ENCODE results near the gene SPSB3.

Gene SPSB3

DNA sequence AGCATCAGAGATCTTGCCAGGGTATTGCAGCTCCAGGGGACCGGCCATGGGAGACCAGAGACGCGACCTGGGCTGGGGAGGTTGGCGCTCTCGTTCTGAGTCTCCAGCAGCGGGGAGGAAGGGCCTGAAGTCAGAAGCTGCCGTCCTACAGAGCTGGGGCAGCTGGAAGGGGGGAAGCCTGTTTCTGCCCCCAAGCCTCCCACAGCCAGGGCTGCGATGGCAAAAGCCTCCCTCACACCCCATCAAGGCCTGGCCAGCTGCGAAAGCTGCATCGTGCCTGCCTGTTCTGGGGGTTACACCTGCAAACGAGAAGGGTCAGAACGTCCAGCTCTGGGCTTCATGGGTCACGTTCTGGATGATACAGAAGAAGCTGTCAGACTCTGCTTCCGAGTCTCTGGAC is 50.3 kb downstream of the SPSB3 start:
- peaks cover 74% of the 10 kb centered on the region for H3K36me3 ChIP-seq (ENCODE audit: control insufficient read depth, low read length)

DNA sequence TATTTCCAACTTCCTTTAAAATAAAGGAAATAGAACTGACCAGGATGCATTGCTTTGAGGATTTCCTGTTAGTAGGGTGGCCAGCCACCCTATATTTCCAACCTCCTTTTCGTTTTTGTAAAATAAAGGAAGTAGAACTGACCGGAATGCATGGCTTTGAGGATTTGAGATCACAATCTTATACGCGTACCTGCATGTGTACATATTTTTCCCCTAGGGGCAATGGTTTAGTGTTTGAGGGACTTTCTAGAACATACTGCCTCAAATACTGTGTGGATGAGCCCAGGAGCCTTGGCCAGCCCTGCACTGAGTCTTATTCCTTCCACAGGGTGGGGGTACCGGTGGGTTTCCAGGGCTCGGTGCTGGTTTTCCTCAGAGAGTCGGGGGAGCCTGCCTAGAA is 50.8 kb downstream of the SPSB3 start:
- no peak overlapping the region for H3K4me2 ChIP-seq (ENCODE audit: low read length)
- H3K27ac ChIP-seq (ENCODE audit: low read depth, low read length) = no peak overlapping the region
- peaks cover 32% of the 10 kb centered on the region for H3K79me2 ChIP-seq (ENCODE audit: control insufficient read depth, low read length)
- no peak overlapping the region for H3K4me3 ChIP-seq (ENCODE audit: low read length)
- H3K27me3 ChIP-seq (ENCODE audit: control insufficient read depth, low read length) = no peaks in the 10 kb centered on the region
- no peaks in the 10 kb centered on the region for H3K9me2 ChIP-seq (replicated peaks; ENCODE audit: control insufficient read depth, low read length)
- H3F3A ChIP-seq (ENCODE audit: control insufficient read depth, insufficient read depth) = peaks cover 19% of the 10 kb centered on the region
- H4K20me1 ChIP-seq (ENCODE audit: control insufficient read depth, insufficient read depth, low read depth, low read length) = no peaks in the 10 kb centered on the region
- no peaks in the 10 kb centered on the region for H3K4me1 ChIP-seq (ENCODE audit: control insufficient read depth, low read length)
- peaks cover 35% of the 10 kb centered on the region for H3K9me3 ChIP-seq (ENCODE audit: control insufficient read depth, insufficient read depth, low read length)
- no peak for TF ChIP-seq EZH2phosphoT487 (IDR thresholded peaks at IDR 0.05; ENCODE audit: borderline replicate concordance, low read length)
- TF ChIP-seq, protein P1, sequence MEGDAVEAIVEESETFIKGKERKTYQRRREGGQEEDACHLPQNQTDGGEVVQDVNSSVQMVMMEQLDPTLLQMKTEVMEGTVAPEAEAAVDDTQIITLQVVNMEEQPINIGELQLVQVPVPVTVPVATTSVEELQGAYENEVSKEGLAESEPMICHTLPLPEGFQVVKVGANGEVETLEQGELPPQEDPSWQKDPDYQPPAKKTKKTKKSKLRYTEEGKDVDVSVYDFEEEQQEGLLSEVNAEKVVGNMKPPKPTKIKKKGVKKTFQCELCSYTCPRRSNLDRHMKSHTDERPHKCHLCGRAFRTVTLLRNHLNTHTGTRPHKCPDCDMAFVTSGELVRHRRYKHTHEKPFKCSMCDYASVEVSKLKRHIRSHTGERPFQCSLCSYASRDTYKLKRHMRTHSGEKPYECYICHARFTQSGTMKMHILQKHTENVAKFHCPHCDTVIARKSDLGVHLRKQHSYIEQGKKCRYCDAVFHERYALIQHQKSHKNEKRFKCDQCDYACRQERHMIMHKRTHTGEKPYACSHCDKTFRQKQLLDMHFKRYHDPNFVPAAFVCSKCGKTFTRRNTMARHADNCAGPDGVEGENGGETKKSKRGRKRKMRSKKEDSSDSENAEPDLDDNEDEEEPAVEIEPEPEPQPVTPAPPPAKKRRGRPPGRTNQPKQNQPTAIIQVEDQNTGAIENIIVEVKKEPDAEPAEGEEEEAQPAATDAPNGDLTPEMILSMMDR (IDR thresholded peaks at IDR 0.05; ENCODE audit: low read depth, low read length, poor library complexity, severe bottlenecking) = no peak
- H3K36me3 ChIP-seq (ENCODE audit: control insufficient read depth, low read length) = peaks cover 79% of the 10 kb centered on the region

More for the DNA sequence above, 50.3 kb downstream of the SPSB3 start:
- TF ChIP-seq EZH2phosphoT487 (IDR thresholded peaks at IDR 0.05; ENCODE audit: borderline replicate concordance, low read length) = no peak
- TF ChIP-seq, protein P1 (IDR thresholded peaks at IDR 0.05; ENCODE audit: low read depth, low read length, poor library complexity, severe bottlenecking) = no peak
- no peaks in the 10 kb centered on the region for H4K20me1 ChIP-seq (ENCODE audit: control insufficient read depth, insufficient read depth, low read depth, low read length)
- H3F3A ChIP-seq (ENCODE audit: control insufficient read depth, insufficient read depth) = peaks cover 24% of the 10 kb centered on the region
- H3K9me2 ChIP-seq (replicated peaks; ENCODE audit: control insufficient read depth, low read length) = no peaks in the 10 kb centered on the region
- H3K9me3 ChIP-seq (ENCODE audit: control insufficient read depth, insufficient read depth, low read length) = peaks cover 40% of the 10 kb centered on the region
- no peaks in the 10 kb centered on the region for H3K4me1 ChIP-seq (ENCODE audit: control insufficient read depth, low read length)
- no peak overlapping the region for H3K4me3 ChIP-seq (ENCODE audit: low read length)
- peaks cover 27% of the 10 kb centered on the region for H3K79me2 ChIP-seq (ENCODE audit: control insufficient read depth, low read length)
- H3K27me3 ChIP-seq (ENCODE audit: control insufficient read depth, low read length) = no peaks in the 10 kb centered on the region
- H3K4me2 ChIP-seq (ENCODE audit: low read length) = no peak overlapping the region
- H3K27ac ChIP-seq (ENCODE audit: low read depth, low read length) = no peak overlapping the region

DNA sequence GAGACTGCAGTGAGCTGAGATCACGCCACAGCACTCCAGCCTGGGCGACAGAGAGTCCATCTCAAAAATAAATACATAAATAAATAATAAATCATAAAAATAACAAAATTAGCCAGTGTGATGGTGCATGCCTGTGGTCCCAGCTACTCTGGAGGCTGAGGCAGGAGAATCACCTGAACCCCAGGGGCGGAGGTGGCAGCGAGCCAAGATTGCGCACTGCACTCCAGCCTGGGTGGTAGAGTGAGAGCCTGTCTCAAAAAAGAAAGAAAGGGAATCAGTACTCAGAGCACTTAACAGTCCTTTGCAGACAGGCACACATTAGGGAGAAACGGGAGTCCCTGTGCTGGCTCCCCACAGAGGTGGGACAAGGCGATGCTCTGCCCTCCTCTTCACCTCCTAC is 51.3 kb downstream of the SPSB3 start:
- Histone ChIP-seq H3K9me3 (ENCODE audit: control insufficient read depth, insufficient read depth, low read length) (peaks cover 30% of the 10 kb centered on the region), H3K4me2 (ENCODE audit: low read length) (no peak overlapping the region), H4K20me1 (ENCODE audit: control insufficient read depth, insufficient read depth, low read depth, low read length) (no peaks in the 10 kb centered on the region), H3K27ac (ENCODE audit: low read depth, low read length) (no peak overlapping the region), H3K36me3 (ENCODE audit: control insufficient read depth, low read length) (peaks cover 84% of the 10 kb centered on the region), H3K9me2 (replicated peaks; ENCODE audit: control insufficient read depth, low read length) (no peaks in the 10 kb centered on the region), H3K4me3 (ENCODE audit: low read length) (no peak overlapping the region), H3K27me3 (ENCODE audit: control insufficient read depth, low read length) (no peaks in the 10 kb centered on the region), H3K4me1 (ENCODE audit: control insufficient read depth, low read length) (peaks cover 3% of the 10 kb centered on the region), H3F3A (ENCODE audit: control insufficient read depth, insufficient read depth) (peaks cover 17% of the 10 kb centered on the region), H3K79me2 (ENCODE audit: control insufficient read depth, low read length) (peaks cover 37% of the 10 kb centered on the region)
- no peak for TF ChIP-seq EZH2phosphoT487 (IDR thresholded peaks at IDR 0.05; ENCODE audit: borderline replicate concordance, low read length)
- TF ChIP-seq, protein P1 (IDR thresholded peaks at IDR 0.05; ENCODE audit: low read depth, low read length, poor library complexity, severe bottlenecking) = no peak

Data from DOHH2 (cell line).